NCI-H1048 (cell line): ENCODE measurements around the gene HERPUD2.
"Not testable (repeated sequence)": the region's sequence is repeated elsewhere in the genome, so short reads cannot be mapped to it uniquely, and the experiment has no call there.

ENCODE experiments used
- DNase-seq: peaks from one replicate; lab custom pipeline; 2025; lab: John Stamatoyannopoulos, UW

Gene HERPUD2

GRCh38 chr7:35605760-35606159 is 89.2 kb downstream of the HERPUD2 start:
- DNase-seq: no peak

DNA sequence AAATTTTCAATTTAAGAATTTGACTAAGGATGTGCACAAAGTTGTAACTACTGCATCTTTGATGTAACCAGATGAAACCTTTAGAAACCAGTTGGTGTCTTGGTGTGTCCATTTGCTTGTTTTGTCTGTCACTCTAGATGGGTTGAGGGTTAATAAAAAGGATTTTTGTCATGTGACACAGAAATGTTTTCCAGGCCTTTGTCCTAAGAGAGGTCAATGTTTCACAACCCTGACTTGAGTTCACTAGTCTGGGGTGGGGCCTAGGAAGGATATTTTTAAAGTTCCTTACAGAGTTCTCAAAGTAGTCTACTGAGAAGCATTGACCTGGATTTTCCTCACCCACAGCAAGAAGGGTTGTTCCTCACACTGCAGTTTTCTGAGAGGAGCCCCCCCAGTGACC is 90.3 kb downstream of the HERPUD2 start:
- DNase-seq: no peak

- DNase-seq: no peak
Measured at GRCh38 chr7:35599645-35600044, 95.3 kb downstream of the HERPUD2 start.

DNA sequence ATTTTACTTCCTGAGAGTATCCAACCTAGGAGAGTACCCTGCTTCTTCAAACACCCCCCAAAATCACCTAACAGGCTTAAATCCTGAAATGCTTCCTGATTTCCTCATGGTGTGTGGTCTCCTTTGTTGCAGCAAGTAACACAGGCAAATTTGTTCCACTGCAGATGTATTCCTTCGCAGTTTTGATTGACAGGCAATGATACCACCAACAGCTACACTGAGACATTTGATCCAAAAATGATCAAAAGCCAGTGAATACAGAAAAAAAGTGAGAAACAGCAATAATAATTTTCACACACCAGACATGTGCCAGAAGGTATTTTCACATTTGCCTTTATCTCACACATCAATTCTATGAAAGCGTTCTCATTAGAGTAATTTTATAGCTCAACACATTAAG is 95.9 kb downstream of the HERPUD2 start:
- DNase-seq: no peak

GRCh38 chr7:35596061-35596460 is 98.9 kb downstream of the HERPUD2 start:
- DNase-seq: no peak

GRCh38 chr7:35593899-35594298 is 101.0 kb downstream of the HERPUD2 start:
- no peak for DNase-seq

GRCh38 chr7:35588647-35589046 is 106.3 kb downstream of the HERPUD2 start:
- no peak for DNase-seq

GRCh38 chr7:35584990-35585389 is 109.9 kb downstream of the HERPUD2 start:
- no peak for DNase-seq

DNA sequence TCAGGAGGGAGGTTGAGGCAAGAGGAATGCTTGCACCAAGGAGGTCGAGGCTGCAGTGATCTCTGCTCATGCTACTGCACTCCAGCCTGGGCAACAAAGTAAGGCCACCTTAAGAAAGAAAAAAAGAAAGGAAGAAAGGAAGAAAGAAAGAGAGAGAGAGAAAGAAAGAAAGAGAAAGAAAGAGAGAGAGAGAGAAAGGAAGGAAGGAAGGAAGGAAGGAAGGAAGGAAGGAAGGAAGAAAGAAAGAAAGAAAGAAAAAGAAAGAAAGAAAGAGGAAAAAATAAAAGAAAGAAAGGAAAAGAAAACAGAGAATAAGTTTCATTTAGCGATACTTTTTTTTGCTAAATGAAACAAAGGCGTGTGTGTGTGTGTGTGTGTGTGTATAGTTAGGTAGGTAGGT is 110.4 kb downstream of the HERPUD2 start:
- DNase-seq: not testable (repeated sequence)
